ENCODE data around the gene PPARD. TPM values are rescaled to one million over a fixed set of nuclear protein-coding genes. Genes with fewer than 3 reads are reported as not detected.

Gene PPARD
- total and polyA plus RNA-seq, 4 experiments from 2014 or later, result 2.6 to 38.7 (median 24.0) TPM

DNA sequence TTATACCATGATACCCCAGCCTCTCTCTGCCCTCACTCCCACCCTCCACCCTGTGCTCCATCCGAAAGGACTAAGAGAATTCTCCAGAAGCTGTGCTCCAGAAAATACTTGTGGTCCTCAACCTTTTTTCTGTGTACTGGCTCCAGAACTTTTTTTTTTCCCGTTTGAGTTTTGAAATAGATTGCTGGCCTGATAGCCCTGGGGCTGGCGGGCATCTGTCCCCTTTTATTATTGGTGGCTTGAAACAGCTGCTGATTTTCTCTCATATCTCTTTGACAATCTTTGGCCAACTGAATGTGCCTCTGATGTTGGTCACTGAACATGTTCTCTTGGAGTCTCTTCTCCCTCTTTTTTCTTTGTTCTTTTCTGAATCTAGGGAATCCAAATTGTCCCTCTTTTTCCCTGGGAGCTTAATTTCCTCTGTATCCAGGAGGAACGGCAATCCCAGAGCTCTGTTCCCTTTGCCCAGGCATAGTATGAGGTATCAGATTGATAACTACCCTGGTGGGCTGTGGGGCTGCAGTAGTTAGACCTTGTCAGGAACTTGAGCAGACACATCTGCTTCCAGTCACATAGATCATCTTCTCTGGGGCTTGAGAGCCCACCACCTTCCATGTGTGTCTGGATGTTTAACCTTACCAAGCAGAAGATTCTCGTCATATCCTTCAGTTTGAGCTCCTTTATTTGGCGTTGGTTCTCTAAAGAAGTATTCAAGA is 1.6 kb downstream of the PPARD start:
- peak overlapping the region; percentile 87 to 99 (median 96) for H3K4me3 Mint-ChIP-seq
- Histone ChIP-seq H3K4me3 (ENCODE audit: low read length in 2 of 2) (peak overlapping the region; percentile 50 to 97), H3K27me3 (ENCODE audit: insufficient read depth, low read length) (no peaks in the 10 kb centered on the region), H3K4me1 (ENCODE audit: insufficient read depth, low read length) (peaks cover 68% of the 10 kb centered on the region), H3K36me3 (ENCODE audit: insufficient read depth, low read length) (peaks cover 6% of the 10 kb centered on the region), H3K9me3 (ENCODE audit: control insufficient read depth in 1 of 2, low read length in 2 of 2) (no peaks in the 10 kb centered on the region), H3K27ac (ENCODE audit: low read depth, low read length) (peak overlapping the region; percentile 86)
- intact Hi-C loops (cut with micrococcal nuclease), result loop anchor here (2.0 to 5.0 kb wide), 2 partner anchors 208 to 393 kb away; partner anchors contain the start of gene ARMC12
- H3K27ac Mint-ChIP-seq, result peak overlapping the region; percentile 86 to 99 (median 92)
- no peak for DNase-seq
- H3K4me1 Mint-ChIP-seq, result peaks cover 47 to 67% (median 58%) of the 10 kb centered on the region in 4 donors
- no peaks in the 10 kb centered on the region for H3K27me3 Mint-ChIP-seq
- CTCF ChIA-PET (ENCODE audit: partially characterized antibody), result interaction anchor here (0.9 to 9.9 kb wide), 8 partner anchors 11 to 123 kb away, joined by 3 to 243 read pairs (median 23); partner anchors contain the start of genes DEF6, FANCE and RPL10A
- no peaks in the 10 kb centered on the region for H3K9me3 Mint-ChIP-seq
- POLR2A ChIA-PET (ENCODE audit: partially characterized antibody), result interaction anchor here (0.6 to 4.4 kb wide), 10 partner anchors 12 to 155 kb away, joined by 3 to 58 read pairs (median 4); partner anchors contain the start of genes DEF6, FANCE and RPL10A
- H3K36me3 Mint-ChIP-seq, result peaks cover 12 to 41% of the 10 kb centered on the region in 2 donors

DNA sequence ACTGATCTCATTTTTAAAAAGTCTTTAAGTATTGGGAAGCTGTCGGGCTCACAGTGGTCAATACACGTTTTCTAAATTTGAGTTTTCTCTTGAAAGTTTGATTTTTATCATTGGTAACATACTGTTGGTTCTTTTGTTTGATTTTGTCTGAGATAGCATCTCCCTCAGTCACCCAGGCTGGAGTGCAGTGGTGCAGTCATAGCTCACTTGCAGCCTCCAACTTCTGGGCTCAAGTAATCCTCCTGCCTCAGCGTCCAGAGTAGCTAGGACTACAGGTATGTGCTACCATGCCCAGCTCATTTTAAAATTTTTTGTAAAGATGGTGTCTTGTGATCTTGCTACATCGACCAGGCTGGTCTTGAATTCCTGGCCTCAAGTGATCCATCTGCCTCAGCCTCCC is 9.1 kb downstream of the PPARD start:
- Histone ChIP-seq H3K4me1 (ENCODE audit: insufficient read depth, low read length) (peaks cover 49% of the 10 kb centered on the region), H3K4me3 (ENCODE audit: low read length in 2 of 2) (no peak overlapping the region), H3K9me3 (ENCODE audit: control insufficient read depth in 1 of 2, low read length in 2 of 2) (no peaks in the 10 kb centered on the region), H3K27me3 (ENCODE audit: insufficient read depth, low read length) (no peaks in the 10 kb centered on the region), H3K36me3 (ENCODE audit: insufficient read depth, low read length) (peaks cover 35% of the 10 kb centered on the region), H3K27ac (ENCODE audit: low read depth, low read length) (no peak overlapping the region)
- Mint-ChIP-seq H3K36me3 (peaks cover 49 to 56% of the 10 kb centered on the region in 2 donors), H3K4me3 (peak overlapping the region in 1 of 8 donors; percentile 39), H3K27ac (peak overlapping the region; percentile 79 to 95 (median 86)), H3K4me1 (peaks cover 43 to 78% (median 54%) of the 10 kb centered on the region in 4 donors), H3K9me3 (peaks cover 0 to 2% (median 0%) of the 10 kb centered on the region in 8 donors), H3K27me3 (no peaks in the 10 kb centered on the region)
- CTCF ChIA-PET (ENCODE audit: partially characterized antibody), result interaction anchor here (0.9 to 1.9 kb wide), 3 partner anchors 9 to 24 kb away, joined by 3 to 6 read pairs (median 4); partner anchors contain the start of gene PPARD
- DNase-seq, result no peak
- intact Hi-C loops (cut with micrococcal nuclease), result no loop called here
- POLR2A ChIA-PET (ENCODE audit: partially characterized antibody), result interaction anchor here (0.8 to 1.0 kb wide), 2 partner anchors 17 to 44 kb away, joined by 3 read pairs; no protein-coding TSS in a partner anchor

DNA sequence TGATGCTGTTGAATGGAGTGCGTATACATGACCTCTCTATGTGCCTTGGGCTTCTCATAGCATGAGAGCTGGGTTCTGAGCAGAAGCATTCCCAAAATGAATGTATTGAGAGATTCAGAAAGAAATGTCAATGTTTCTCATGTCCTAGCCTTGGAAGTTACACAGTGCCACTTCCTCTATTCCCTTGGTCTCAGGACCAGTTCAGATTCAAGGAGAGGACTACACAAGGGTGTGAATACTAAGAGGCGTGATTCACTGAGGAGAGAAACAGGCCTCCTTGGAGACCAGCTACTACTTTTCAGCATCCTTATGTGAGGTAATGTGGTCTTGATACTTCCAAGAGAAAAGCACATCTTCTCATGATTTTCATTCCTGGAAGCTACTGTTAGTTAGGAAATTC is 10.4 kb downstream of the PPARD start:
- ChIA-PET POLR2A (ENCODE audit: partially characterized antibody) (interaction anchor here (1.4 kb wide), 1 partner anchor 115 kb away, joined by 8 read pairs; the partner anchor contains the start of gene RPL10A), CTCF (ENCODE audit: partially characterized antibody) (interaction anchor here (1.9 kb wide), 1 partner anchor 11 kb away, joined by 6 read pairs; the partner anchor contains the start of gene PPARD)
- Mint-ChIP-seq H3K27me3 (no peaks in the 10 kb centered on the region), H3K9me3 (peaks cover 0 to 2% (median 0%) of the 10 kb centered on the region in 8 donors), H3K4me3 (peak overlapping the region in 2 of 8 donors; percentile 10 to 46), H3K27ac (peak overlapping the region in 6 of 7 donors; percentile 43 to 90 (median 80)), H3K36me3 (peaks cover 53 to 55% of the 10 kb centered on the region in 2 donors), H3K4me1 (peaks cover 38 to 75% (median 50%) of the 10 kb centered on the region in 4 donors)
- intact Hi-C loops (cut with micrococcal nuclease), result no loop called here
- Histone ChIP-seq H3K9me3 (ENCODE audit: control insufficient read depth in 1 of 2, low read length in 2 of 2) (no peaks in the 10 kb centered on the region), H3K27ac (ENCODE audit: low read depth, low read length) (no peak overlapping the region), H3K4me1 (ENCODE audit: insufficient read depth, low read length) (peaks cover 37% of the 10 kb centered on the region), H3K36me3 (ENCODE audit: insufficient read depth, low read length) (peaks cover 38% of the 10 kb centered on the region), H3K4me3 (ENCODE audit: low read length in 2 of 2) (no peak overlapping the region), H3K27me3 (ENCODE audit: insufficient read depth, low read length) (no peaks in the 10 kb centered on the region)
- no peak for DNase-seq

DNA sequence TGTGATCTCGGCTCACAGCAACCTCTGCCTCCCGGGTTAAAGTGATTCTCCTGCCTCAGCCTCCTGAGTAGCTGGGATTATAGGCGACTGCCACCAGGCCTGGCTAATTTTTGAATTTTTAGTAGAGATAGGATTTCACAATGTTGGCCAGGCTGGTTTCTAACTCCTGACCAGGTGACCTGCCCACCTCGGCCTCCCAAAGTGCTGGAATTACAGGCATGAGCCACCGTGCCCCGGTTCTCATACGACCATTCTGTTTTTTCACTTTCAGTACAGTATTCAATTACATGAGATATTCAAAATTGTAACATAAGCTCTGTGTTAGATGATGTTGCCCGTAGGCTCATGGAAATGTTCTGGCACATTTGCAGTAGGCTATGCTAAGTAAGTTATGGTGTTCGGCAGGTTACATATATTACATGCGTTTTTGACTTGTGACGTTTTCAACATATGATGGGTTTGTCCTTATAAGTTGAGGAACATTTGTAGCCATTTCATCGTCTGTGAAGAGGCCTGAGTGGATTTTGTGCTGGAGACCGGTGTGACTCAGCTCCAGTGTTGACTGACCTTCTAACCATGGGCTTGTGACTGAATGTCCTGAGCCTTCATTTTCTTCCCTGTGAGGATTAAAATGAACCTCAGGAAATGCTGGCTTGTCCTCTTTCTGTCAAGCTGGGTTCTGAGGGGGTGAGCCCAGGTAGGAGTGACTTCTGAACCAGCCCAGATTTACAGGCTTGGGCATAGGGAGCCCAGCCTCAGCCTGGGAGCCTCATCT is 12.2 kb downstream of the PPARD start:
- H3K4me1 Mint-ChIP-seq, result peaks cover 39 to 75% (median 50%) of the 10 kb centered on the region in 4 donors
- H3K4me3 Mint-ChIP-seq, result no peak overlapping the region
- Histone ChIP-seq H3K9me3 (ENCODE audit: control insufficient read depth in 1 of 2, low read length in 2 of 2) (no peaks in the 10 kb centered on the region), H3K4me1 (ENCODE audit: insufficient read depth, low read length) (peaks cover 22% of the 10 kb centered on the region), H3K27ac (ENCODE audit: low read depth, low read length) (no peak overlapping the region), H3K27me3 (ENCODE audit: insufficient read depth, low read length) (no peaks in the 10 kb centered on the region), H3K4me3 (ENCODE audit: low read length in 2 of 2) (no peak overlapping the region), H3K36me3 (ENCODE audit: insufficient read depth, low read length) (peaks cover 42% of the 10 kb centered on the region)
- peaks cover 46 to 60% of the 10 kb centered on the region in 2 donors for H3K36me3 Mint-ChIP-seq
- CTCF ChIA-PET (ENCODE audit: partially characterized antibody), result interaction anchor here (0.6 to 1.3 kb wide), 2 partner anchors 13 to 57 kb away, joined by 3 to 5 read pairs; partner anchors contain the start of gene DEF6
- H3K27me3 Mint-ChIP-seq, result no peaks in the 10 kb centered on the region
- DNase-seq, result no peak
- peaks cover 0 to 2% (median 0%) of the 10 kb centered on the region in 8 donors for H3K9me3 Mint-ChIP-seq
- intact Hi-C loops (cut with micrococcal nuclease), result no loop called here
- POLR2A ChIA-PET (ENCODE audit: partially characterized antibody), result no interaction called here
- H3K27ac Mint-ChIP-seq, result peak overlapping the region in 2 of 7 donors; percentile 37 to 66

DNA sequence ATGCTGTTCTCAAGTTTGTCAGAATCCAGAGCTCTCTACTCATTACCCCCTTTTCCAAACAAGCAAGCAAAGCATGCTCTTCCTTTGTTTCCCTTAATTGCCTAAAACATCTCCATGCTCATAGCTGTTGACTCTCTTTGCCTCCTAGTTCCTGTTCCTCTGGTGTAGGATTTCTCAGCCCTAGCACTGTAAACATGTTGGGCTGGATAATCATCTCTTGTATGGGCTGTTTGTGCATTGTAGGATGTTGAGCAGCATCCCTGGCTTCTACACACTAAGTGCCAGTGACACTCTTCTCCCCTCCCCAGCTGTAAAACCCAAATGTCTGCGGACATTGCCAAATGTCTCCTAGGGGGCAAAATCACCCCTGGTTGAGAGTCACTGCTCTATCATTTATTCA is 14.0 kb downstream of the PPARD start:
- Mint-ChIP-seq H3K27me3 (no peaks in the 10 kb centered on the region), H3K27ac (peak overlapping the region in 6 of 7 donors; percentile 6 to 74 (median 31)), H3K36me3 (peaks cover 40 to 53% of the 10 kb centered on the region in 2 donors), H3K4me3 (no peak overlapping the region), H3K9me3 (peaks cover 0 to 2% (median 0%) of the 10 kb centered on the region in 8 donors), H3K4me1 (peaks cover 38 to 75% (median 52%) of the 10 kb centered on the region in 4 donors)
- H3K36me3 ChIP-seq (ENCODE audit: insufficient read depth, low read length), result peaks cover 42% of the 10 kb centered on the region
- no peak overlapping the region for H3K4me3 ChIP-seq (ENCODE audit: low read length in 2 of 2)
- DNase-seq, result no peak
- no peak overlapping the region for H3K27ac ChIP-seq (ENCODE audit: low read depth, low read length)
- peaks cover 9% of the 10 kb centered on the region for H3K4me1 ChIP-seq (ENCODE audit: insufficient read depth, low read length)
- ChIA-PET CTCF (ENCODE audit: partially characterized antibody) (interaction anchor here (0.7 to 1.1 kb wide), 2 partner anchors 63 to 93 kb away, joined by 4 to 6 read pairs; no protein-coding TSS in a partner anchor), POLR2A (ENCODE audit: partially characterized antibody) (no interaction called here)
- no peaks in the 10 kb centered on the region for H3K27me3 ChIP-seq (ENCODE audit: insufficient read depth, low read length)
- H3K9me3 ChIP-seq (ENCODE audit: control insufficient read depth in 1 of 2, low read length in 2 of 2), result no peaks in the 10 kb centered on the region
- intact Hi-C loops (cut with micrococcal nuclease), result no loop called here

DNA sequence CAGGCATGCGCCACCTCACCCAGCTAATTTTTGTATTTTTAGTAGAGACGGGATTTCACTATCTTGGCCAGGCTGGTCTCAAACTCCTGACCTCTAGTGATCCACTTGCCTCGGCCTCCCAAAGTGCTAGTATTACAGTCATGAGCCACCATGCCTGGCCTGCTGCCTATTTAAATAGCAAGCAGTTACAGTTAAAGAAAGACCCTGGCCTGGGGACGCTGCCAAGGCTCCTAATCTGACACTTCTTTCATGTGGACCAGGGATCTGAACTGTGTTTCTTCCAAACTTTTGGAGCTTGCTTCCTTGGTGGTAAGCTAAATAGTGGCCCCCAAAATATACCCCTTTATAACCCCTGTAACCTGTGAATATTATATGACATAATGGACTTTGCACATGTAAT is 15.3 kb downstream of the PPARD start:
- Mint-ChIP-seq H3K4me3 (peak overlapping the region in 1 of 8 donors; percentile 27), H3K36me3 (peaks cover 43 to 44% of the 10 kb centered on the region in 2 donors), H3K4me1 (peaks cover 39 to 74% (median 56%) of the 10 kb centered on the region in 4 donors), H3K9me3 (no peaks in the 10 kb centered on the region), H3K27me3 (no peaks in the 10 kb centered on the region), H3K27ac (peak overlapping the region in 3 of 7 donors; percentile 23 to 74 (median 63))
- ChIA-PET POLR2A (ENCODE audit: partially characterized antibody) (no interaction called here), CTCF (ENCODE audit: partially characterized antibody) (interaction anchor here (0.8 kb wide), 1 partner anchor 14 kb away, joined by 3 read pairs; no protein-coding TSS in a partner anchor)
- Histone ChIP-seq H3K4me3 (ENCODE audit: low read length in 2 of 2) (no peak overlapping the region), H3K36me3 (ENCODE audit: insufficient read depth, low read length) (peaks cover 38% of the 10 kb centered on the region), H3K9me3 (ENCODE audit: control insufficient read depth in 1 of 2, low read length in 2 of 2) (no peaks in the 10 kb centered on the region), H3K4me1 (ENCODE audit: insufficient read depth, low read length) (peaks cover 13% of the 10 kb centered on the region), H3K27me3 (ENCODE audit: insufficient read depth, low read length) (no peaks in the 10 kb centered on the region), H3K27ac (ENCODE audit: low read depth, low read length) (no peak overlapping the region)
- intact Hi-C loops (cut with micrococcal nuclease), result no loop called here
- no peak for DNase-seq
